Esophagus (tissue), 2 donors: Measurements from ENCODE around the gene SSH2. TPM values are rescaled to one million over a fixed set of nuclear protein-coding genes. Genes with fewer than 3 reads are reported as not detected.
"Not testable (repeated sequence)": the region's sequence is repeated elsewhere in the genome, so short reads cannot be mapped to it uniquely, and the experiment has no call there.

Experiments
- H3K27ac ChIP-seq, 2 donors: one replicate each; pipeline ENCODE4 v1.5.1; 2013; ENCODE audit warnings: low read depth in 2 of 2, mild to moderate bottlenecking in 2 of 2, inconsistent platforms in 1 of 2, low read length in 1 of 2, moderate library complexity in 1 of 2
- H3K27me3 ChIP-seq, 2 donors: one replicate each; pipeline ENCODE4 v1.6.1; 2013; ENCODE audit warnings: low read length in 2 of 2, control low read depth in 1 of 2, mild to moderate bottlenecking in 1 of 2; ENCODE audit not compliant: insufficient read depth in 2 of 2, control insufficient read depth in 1 of 2
- H3K36me3 ChIP-seq, 2 donors: one replicate each; pipeline ENCODE4 v1.6.1; 2013; ENCODE audit warnings: low read length in 1 of 2; ENCODE audit not compliant: control insufficient read depth in 2 of 2, insufficient read depth in 2 of 2
- H3K4me1 ChIP-seq, 2 donors: one replicate each; pipeline ENCODE4 v1.6.1; 2013; ENCODE audit warnings: low read length in 1 of 2; ENCODE audit not compliant: control insufficient read depth in 2 of 2, insufficient read depth in 2 of 2
- H3K4me3 ChIP-seq, 2 donors: one replicate each; pipeline ENCODE4 v1.5.1; 2013; ENCODE audit warnings: low read length in 2 of 2, mild to moderate bottlenecking in 2 of 2, low read depth in 1 of 2, moderate library complexity in 1 of 2
- H3K9me3 ChIP-seq, 2 donors: one replicate each; pipeline ENCODE4 v1.6.1; 2013; ENCODE audit warnings: mild to moderate bottlenecking in 2 of 2, low read depth in 1 of 2, low read length in 1 of 2, moderate library complexity in 1 of 2; ENCODE audit not compliant: control insufficient read depth in 2 of 2, insufficient read depth in 1 of 2
- WGBS, 2 donors: extraction: QIAGEN DNeasy Blood & Tissue Kit; methylation state at CpG; one replicate each; pipeline ENCODE4 v1.1.7; 2013; 5-methylcytosine and 5-hydroxymethylcytosine counted together
- polyA plus RNA-seq, 2 donors: library from polyadenylated mRNA; stranded (reverse); fragments of 200-250 nt; gene quantifications; one replicate each; pipeline ENCODE4 v1.2.3, GENCODE V29; 2013
- donor health status: healthy with polysubstance abuse.
- donor health status: Bipolar disorder and iron deficiency.

SSH2 gene
- polyA plus RNA-seq, 2 donors: 9.1 to 15.3 TPM

DNA sequence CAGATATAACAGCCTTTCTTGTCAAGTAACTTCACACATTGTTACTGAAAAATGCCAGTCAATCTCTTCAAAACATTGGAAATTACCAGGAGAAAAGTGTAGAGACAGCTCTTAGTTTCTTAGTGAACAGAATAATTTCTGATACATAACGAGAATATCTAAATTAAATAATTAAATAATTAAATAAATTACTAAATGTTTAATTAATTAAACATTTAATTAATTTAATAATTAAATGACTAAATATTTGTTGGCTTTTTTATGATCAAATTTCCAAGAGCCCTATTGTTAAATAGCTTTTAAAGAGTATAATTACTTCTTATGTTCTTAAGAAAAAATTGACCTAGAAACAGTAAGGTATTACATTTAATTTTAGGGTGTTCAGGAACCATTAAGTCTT lies 129.6 kb downstream of the SSH2 start:
- no peaks in the 10 kb centered on the region for H3K36me3 ChIP-seq
- WGBS, 2 donors: 98% methylated on average over 1 of the region's 1 CpG
- H3K4me1 ChIP-seq: no peaks in the 10 kb centered on the region
- no peak overlapping the region for H3K27ac ChIP-seq
- no peak overlapping the region for H3K4me3 ChIP-seq
- no peaks in the 10 kb centered on the region for H3K9me3 ChIP-seq
- H3K27me3 ChIP-seq: no peaks in the 10 kb centered on the region

DNA sequence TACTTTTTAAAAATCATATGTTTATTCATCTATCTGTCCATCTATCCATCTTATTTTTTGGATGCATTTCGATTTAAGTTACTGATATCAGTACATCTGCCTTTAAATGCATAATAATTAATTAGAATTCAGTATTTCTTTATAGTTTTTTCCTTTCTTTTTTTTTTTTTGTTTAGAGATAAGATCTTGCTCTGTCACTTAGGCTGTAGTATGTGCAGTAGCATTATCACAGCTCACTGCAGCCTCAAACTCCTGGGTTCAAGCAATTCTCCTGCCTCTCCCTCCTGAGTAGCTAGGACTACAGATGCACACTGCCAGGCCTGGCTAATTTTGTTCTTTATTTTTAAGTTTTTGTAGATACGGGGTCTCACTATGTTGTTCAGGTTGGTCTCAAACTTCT lies 133.4 kb downstream of the SSH2 start:
- Histone ChIP-seq H3K36me3 (no peaks in the 10 kb centered on the region), H3K4me1 (no peaks in the 10 kb centered on the region), H3K27ac (no peak overlapping the region), H3K9me3 (no peaks in the 10 kb centered on the region), H3K4me3 (no peak overlapping the region), H3K27me3 (no peaks in the 10 kb centered on the region)
- 98 to 99% methylated on average over 2 of the region's 2 CpGs for WGBS, 2 donors

DNA sequence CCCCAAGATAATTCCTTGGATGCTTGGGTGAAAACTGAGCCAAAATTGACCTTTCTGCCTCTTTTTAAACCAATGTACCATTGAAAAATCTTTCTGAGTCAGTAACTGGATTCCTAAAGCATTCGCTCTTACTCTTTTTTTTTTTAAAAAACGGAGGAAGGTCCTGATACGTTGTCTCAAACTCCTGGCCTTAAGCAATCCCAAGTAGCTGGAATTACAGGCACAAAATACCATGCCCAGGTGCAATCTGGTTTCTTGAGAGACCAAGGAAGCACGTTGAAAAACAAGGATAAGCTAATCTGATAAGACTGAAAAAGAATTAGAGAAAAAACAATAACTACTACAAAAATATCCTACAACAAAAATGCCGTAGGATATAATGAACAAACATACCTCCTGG lies 136.5 kb downstream of the SSH2 start:
- no peaks in the 10 kb centered on the region for H3K9me3 ChIP-seq
- no peaks in the 10 kb centered on the region for H3K27me3 ChIP-seq
- WGBS, 2 donors: 86 to 88% methylated on average over 5 of the region's 5 CpGs
- no peak overlapping the region for H3K4me3 ChIP-seq
- H3K4me1 ChIP-seq: no peaks in the 10 kb centered on the region
- no peak overlapping the region for H3K27ac ChIP-seq
- H3K36me3 ChIP-seq: no peaks in the 10 kb centered on the region

DNA sequence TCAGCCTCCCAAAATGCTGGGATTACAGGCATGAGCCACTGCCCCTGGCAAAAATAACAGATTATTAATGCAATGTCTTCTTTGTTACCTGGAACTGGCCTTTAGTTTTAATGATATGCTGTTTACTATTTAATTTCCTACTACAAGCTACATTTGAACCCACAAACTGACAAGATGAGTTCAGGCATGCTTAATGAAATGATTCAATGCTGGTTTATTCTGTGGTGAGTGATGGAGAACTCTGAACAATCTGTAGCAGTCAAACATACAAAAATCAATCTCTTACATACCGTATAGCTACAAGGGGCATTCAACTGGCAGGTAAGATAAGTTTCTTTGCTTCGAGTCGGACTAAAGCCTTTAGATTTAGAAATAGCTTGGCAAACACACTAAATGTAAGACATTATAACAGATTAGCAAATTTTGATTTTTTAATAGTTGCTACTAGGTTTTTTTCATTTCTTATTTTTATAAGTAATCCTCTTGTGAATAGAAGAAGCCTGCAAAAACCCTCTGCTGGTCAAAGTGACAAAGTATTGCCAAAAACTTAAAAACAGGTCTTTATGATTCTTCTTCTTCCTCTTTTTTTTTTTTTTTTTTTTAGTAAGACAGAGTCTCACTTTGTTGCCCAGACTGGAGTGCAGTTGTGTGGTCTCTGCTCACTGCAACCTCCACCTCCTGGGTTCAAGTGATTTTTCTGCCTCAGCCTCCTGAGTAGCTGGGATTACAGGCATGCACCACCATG lies 138.5 kb downstream of the SSH2 start:
- Histone ChIP-seq H3K36me3 (no peaks in the 10 kb centered on the region), H3K27me3 (no peaks in the 10 kb centered on the region), H3K4me3 (no peak overlapping the region), H3K27ac (no peak overlapping the region), H3K9me3 (no peaks in the 10 kb centered on the region), H3K4me1 (no peaks in the 10 kb centered on the region)
- WGBS, 2 donors: 70 to 82% methylated on average over 3 of the region's 3 CpGs

DNA sequence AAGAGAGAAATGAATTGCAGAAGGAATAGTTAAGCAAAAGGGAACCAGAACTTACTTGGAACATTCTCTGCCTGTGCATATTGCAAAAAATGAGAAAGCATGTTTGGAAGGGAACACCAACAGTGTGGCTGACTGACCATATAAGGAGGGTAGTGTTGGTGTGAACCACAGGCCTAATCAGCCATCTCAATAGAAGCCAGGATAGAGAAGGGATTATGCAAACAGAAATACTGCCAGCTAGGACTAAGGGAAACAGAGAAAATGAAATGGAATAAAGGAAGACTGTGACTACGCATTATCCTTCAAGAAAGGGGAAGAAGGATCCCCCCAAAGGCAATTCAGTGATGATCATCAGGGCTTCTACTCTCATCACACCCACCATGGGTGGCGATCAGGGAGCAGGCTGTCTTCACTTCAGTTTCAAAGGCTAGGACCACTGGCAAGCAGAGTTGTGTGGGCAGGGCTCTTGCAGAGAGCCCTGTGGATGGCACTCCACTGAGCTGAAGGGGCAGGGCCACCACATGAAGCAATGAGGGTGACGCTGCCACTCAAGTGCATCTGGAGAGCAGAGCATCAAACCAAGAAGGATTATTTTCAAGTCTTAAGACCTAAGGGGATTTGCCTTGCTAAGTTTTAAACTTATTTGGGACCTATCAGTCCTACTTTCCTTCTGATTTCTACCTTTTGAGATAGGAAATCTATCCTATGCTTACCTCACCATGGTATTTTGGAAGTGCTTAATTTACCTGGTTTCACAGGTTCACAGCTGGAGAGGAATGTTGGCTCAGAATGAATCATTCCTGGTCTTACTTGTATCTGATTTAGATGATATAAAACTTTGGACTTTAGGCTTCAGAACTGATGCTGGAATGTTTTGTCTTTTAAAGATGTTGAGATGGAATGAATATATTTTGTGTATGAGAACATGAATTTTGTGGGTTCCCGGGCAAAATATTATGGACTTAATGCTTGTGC lies 140.5 kb downstream of the SSH2 start:
- WGBS, 2 donors: 96% methylated on average over 4 of the region's 4 CpGs
- Histone ChIP-seq H3K27ac (peak overlapping the region in 1 of 2 donors; percentile 8), H3K4me3 (no peak overlapping the region), H3K9me3 (no peaks in the 10 kb centered on the region), H3K36me3 (no peaks in the 10 kb centered on the region), H3K27me3 (no peaks in the 10 kb centered on the region), H3K4me1 (no peaks in the 10 kb centered on the region)

DNA sequence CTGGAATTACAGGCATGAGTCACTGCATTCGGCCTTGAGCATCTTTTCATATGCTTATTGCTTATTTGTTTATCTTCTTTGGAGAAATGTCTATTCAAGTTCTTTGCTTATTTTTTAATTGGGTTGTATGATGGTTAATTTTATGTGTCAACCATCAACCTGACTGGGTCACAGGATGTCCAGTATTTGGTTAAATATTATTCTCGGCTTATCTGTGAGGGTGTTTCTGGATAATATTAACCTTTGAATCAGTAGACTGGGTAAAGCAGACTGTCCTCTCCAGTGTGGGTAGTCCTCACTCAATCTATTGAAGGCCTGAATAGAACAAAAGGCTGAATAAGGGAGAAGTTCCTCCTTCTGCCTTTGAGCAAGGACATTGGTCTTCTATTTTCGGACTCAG lies 142.0 kb downstream of the SSH2 start:
- no peak overlapping the region for H3K27ac ChIP-seq
- 88 to 95% methylated on average over 3 of the region's 3 CpGs for WGBS, 2 donors
- no peaks in the 10 kb centered on the region for H3K4me1 ChIP-seq
- no peaks in the 10 kb centered on the region for H3K27me3 ChIP-seq
- no peak overlapping the region for H3K4me3 ChIP-seq
- no peaks in the 10 kb centered on the region for H3K36me3 ChIP-seq
- H3K9me3 ChIP-seq: no peaks in the 10 kb centered on the region

DNA sequence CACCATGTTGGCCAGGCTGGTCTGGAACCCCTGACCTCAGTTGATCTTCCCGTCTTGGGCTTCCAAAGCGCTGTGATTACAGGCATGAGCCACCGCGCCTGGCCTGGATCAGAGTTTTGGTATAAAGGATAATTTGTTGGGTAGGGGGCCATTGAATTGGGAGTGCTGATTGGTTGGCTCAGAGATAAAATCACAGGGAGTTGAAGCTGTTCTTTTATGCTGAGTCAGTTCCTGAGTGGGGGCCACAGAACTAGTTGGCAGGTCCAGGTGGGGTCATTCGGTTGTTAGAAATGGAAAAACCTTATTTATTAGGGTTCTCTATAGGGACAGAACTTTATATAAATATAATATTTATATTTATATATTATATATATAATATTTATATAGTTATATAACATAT lies 147.1 kb downstream of the SSH2 start:
- no peak overlapping the region for H3K4me3 ChIP-seq
- WGBS, 2 donors: 95 to 96% methylated on average over 5 of the region's 5 CpGs
- no peaks in the 10 kb centered on the region for H3K9me3 ChIP-seq
- H3K27me3 ChIP-seq: no peaks in the 10 kb centered on the region
- H3K36me3 ChIP-seq: no peaks in the 10 kb centered on the region
- H3K4me1 ChIP-seq: no peaks in the 10 kb centered on the region
- no peak overlapping the region for H3K27ac ChIP-seq

DNA sequence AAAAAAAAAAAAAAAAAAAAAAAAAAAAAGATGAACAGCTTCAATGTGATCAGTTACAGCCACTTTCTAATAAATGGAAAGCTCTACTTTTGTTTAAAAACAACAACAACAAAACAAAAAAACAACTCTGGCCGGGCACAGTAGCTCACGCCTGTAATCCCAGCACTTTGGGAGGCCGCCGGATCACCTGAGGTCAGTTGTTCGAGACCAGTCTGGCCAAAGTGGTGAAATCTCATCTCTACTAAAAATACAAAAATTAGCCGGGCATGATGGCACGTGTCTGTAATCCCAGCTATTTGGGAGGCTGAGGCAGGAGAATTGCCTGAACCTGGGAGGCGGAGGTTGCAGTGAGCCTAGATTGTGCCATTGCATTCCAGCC lies 150.2 kb downstream of the SSH2 start:
- not testable (repeated sequence) for H3K27me3 ChIP-seq, H3K36me3 ChIP-seq, H3K9me3 ChIP-seq, H3K27ac ChIP-seq, H3K4me1 ChIP-seq, H3K4me3 ChIP-seq
- WGBS, 2 donors: 85 to 86% methylated on average over 8 of the region's 8 CpGs

DNA sequence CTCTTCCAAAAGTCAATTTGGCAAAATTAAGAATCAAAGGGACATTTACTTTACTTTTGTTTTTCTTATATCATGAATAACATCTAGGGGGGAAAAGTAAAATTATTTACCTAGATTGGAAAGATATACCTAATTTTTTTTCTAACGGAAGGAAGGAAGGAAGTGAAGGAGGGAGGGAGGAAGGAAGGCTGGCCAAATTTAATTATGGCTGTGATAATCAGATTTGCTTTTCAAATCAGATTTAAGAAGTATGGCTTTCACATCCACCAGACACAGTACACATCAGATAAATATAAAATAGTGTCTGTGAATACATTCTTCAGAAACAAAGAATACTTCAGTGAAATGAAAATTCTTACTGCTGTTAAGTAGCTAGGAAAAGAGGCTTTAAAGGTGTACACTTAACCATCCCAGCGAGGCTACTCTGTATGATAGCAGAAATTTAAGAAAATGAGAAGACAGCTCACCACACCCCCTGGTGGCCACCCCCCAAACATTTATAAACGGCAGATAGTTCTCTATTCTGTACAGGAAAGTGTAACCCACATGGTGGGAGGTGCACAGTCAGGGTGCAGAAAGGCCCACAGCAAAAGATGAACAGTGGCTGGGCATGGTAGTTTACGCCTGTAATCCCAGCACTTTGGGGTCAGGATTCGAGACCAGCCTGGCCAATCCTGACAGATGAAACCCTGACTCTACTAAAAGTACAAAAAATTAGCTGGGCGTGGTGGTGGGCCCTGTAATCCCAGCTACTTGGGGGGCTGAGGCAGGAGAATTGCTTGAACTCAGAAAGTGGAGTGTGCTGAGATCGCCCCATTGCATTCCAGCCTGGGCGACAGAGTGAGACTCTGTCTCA lies 150.8 kb downstream of the SSH2 start:
- WGBS, 2 donors: 44 to 51% methylated on average over 8 of the region's 8 CpGs
- no peak overlapping the region for H3K27ac ChIP-seq
- H3K27me3 ChIP-seq: no peaks in the 10 kb centered on the region
- no peak overlapping the region for H3K4me3 ChIP-seq
- H3K9me3 ChIP-seq: no peaks in the 10 kb centered on the region
- H3K4me1 ChIP-seq: no peaks in the 10 kb centered on the region
- no peaks in the 10 kb centered on the region for H3K36me3 ChIP-seq
